CD4-positive, alpha-beta T cell treated with Interleukin-17A for 1 hour (primary cell): ENCODE measurements around the gene TPCN2.
A peak's percentile ranks its signal among the peaks of the same experiment; 100 is the strongest.

Experiments used
- DNase-seq: peaks from one replicate; pipeline ENCODE4 v3.0.0-alpha.2; 2020

TPCN2 gene

DNA sequence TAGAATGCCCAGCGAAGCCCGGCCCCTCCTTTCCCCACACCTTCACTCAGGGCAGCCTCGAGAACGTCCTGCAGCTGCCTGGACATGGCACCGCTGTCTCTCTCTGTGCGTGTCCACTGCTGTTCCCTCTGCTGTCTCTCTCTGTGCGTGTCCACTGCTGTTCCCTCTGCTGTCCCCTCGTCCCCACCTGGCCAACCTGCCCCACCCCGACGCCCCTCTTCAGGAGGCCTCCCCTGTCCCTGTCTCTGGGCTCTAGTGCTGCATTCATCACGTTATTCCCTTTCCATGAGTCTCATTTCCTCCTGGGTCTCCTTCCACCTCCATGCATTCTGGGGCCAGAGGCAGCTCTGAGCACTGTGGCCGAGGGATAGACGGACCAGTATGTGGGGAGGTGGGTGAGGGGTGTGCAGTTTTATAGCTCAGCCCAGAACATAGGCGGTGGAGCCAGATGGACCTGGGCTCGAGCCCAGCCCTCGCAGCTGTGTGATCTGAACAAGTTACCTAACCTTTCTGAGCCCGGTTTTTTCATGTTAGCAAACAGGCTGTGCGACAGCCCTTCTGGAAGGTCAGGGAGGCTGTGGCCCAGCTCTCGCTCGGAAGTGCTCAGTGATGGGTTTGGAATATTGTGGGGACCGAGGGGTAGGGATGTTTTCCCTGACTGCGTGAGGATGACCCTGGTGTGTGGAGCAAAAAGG, 65.1 kb downstream of the TPCN2 start:
- no peak for DNase-seq

- DNase-seq, result no peak
These were observed 65.6 kb downstream of the TPCN2 start for GRCh38 chr11:69114362-69114761.

GRCh38 chr11:69114811-69115523, 66.2 kb downstream of the TPCN2 start:
- DNase-seq, result no peak

- no peak for DNase-seq
These were observed 67.1 kb downstream of the TPCN2 start for GRCh38 chr11:69115586-69116560.

DNA sequence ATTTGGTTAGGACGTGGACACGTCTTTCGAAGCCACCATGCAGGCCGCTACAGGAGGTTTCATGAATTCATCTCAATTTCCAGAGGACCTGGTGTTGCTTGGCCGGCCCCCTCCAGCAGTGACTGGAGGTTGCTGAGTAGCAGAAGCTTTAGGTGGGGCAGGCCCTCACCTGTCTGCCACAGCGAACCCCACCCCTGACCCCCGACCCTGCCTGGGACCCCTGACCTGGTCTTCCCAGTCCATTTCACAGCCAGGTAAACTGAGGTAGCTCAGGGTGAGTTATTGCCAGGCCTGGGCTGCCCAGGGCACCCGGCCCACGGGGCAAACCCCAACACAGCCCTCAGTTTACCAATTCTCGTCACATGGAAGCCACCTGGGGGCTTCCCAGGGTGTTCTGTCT, 67.9 kb downstream of the TPCN2 start:
- no peak for DNase-seq

GRCh38 chr11:69119190-69119589, 70.5 kb downstream of the TPCN2 start:
- no peak for DNase-seq

DNA sequence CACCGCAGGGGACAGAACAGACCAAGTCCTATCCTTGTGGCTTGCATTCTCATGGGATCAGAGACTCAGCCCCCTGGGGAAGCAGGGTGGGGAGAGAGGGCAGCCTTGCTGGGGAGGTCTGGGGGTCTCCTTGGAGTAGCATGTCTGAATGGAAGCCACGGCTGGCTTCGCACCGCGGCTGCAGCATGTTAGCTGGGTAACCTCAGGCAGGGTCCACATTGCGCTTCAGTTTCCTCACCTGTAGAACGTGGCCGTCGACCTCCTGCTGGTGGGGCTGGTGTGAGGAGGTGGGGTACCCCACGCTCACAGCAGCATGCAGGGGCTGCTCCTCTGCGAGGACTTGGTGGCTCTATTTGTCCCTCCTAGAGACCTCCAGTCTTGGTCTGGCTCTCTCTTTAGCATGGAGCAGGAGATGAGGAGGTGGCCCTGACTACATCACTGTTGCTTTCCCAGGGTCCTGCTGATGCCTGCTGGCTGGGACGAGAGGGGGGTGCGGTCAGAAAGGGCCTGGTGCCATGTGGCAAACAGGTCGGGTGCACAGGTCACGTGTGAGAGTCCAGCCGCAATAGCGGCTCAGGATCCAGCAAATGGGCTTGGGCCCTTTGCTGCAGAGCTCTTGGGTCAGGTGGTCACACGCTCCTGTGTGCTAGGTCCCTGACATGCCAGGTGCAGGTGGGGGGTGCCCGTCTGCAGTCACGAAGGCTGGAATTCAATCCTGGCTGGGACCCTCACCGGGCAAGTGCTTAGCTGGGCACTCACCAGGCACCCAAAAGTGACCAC, 71.6 kb downstream of the TPCN2 start:
- DNase-seq, result no peak

DNA sequence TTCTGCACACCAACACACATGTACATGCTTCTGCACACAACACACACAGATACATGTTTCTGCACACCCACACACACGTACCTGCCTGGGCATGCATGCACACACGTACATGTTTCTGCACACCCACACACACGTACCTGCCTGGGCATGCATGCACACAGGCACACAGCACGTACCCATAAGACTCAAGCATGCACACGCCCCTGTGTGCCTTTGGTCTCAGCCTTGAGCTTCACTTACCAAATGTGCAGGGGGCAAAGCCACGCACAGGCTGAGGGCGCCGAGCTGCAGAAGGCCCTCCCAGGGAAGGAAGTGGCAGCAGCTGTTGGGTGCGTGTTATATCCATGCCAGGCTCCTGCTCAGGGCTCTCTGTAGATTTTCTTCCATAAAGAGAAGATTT, 72.3 kb downstream of the TPCN2 start:
- no peak for DNase-seq

DNA sequence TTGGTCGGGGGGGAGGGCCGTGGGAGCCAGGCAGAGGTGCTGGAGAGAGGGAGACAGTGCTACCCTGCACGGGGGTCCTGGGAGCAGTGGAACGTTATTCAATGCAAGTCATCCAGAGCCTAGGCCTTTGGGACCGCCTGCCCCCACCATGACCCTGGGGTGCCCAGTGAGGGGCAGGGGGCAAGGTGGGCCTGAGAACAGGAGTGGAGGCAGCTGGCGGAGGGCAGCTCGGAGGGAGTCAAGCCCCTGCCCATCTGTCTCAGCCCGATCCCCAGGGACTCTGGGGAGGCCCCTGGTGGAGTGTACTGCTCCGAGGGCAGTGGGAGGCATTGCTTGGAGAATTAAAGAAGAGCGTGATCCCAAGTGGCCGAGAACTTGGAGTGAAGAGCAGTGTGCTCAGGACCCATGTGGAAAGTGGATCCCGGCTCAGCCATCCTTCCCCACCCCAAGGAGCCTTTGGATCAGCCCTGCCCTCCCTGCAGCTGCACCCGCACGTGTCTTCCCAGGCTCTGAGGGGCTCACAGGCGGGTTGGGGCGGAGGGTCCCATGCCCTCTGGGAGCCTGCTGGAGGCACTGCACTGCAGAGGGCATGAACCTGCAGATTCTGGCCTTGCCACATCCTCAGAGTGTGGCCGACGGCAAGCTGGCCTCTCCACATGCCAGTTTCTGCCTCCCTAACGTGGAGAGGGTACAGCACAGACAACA, 73.0 kb downstream of the TPCN2 start:
- DNase-seq, result no peak

DNA sequence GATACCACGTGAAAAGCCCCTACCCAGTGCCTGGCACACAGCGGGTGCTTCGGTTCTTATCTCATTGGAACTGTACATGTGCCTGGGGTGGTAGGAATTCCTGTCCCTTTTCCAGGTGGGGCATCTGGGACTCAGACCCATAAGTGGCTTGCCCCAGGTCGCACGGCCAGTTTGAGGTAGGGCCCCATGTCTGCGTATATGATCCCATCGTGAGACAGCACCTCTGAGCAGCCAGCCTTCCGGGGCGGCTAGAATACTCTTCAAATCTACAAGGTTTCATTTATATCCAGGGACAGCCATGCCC, 73.5 kb downstream of the TPCN2 start:
- DNase-seq, result no peak

DNA sequence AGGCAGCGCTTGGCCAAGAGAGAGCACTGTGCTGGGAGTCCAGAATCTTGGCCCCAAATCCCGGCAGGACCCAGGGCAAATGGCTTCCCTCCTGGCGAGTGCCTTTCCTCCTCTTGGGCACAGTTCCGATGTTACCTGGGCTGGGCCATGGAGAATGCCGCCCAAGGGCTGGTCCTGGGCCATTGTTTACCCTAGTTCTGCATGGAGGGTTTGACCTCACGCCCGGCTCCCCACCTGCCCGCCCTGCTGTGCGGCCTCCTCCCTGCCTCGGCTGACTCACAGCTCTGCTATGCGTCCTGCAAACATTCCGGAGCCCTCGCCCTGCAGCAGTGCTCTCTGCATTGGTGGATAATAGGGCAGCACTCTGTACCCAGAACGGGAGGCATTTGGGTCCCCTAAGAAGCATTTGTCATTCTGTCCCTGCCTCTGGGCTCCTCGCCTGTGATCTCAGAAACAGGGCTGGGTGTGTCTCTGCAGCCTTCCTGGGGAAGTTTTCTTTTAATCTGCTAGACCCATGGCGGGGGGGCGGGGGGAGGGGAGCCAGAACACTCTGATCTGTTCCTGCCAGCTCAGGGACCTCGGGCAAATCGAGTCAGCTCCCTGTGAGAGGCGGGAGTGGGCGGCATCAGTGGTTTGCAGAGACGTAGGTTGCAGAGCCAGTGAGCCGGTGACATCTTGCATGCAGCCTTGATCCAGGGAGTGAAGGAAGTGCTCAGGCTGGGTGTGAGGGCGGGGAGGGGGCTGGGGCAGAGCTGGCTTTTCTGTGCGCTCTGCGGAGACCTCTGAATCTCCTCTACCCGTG, 74.1 kb downstream of the TPCN2 start:
- DNase-seq, result peak; percentile 51

DNA sequence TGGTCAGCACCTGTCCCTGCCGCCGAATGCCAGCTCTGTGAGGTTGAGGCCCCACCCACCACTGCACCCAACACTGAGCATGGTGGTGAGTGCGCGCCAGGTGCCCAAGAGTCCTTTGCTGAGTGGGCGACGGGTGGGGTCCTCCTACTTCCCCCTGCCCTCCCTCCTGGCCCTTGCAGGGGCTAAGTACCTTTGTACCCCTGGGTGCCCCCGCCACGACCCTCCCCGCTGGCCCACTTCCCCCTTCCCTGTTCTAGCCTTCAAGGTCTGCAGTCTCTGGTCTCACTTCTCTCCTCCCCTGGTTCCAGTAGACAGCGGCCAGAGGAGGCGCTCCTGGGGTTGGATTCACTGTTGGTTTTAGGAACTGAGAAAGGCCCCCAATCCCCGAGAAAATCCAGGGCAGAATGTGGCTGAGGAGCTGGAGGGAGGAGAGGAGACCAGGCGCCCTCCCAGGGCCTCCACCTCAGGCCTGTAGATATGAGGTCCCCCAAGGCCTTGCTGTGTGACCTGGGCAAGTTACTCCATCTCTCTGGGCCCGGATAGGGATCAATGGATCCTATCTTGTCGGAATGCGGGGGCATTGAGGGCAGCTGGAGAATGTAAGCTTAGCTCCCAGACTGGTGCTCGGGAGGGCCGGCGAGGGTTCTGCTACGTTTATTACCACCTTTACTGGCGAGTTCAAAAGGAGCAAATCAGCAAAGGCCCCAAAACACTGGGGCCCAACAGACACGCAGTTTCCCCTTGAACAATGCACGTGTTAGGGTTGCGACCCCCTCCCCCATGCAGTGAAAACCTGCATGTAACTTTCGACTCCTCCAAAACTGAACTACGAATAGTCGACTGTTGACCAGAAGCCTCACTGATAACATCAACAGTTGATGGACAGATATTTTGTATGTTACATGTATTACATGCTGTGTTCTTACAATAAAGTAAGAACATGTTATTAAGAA, 75.1 kb downstream of the TPCN2 start:
- DNase-seq, result no peak

GRCh38 chr11:69125861-69126260, 77.1 kb downstream of the TPCN2 start:
- no peak for DNase-seq

GRCh38 chr11:69126286-69126685, 77.6 kb downstream of the TPCN2 start:
- no peak for DNase-seq

DNA sequence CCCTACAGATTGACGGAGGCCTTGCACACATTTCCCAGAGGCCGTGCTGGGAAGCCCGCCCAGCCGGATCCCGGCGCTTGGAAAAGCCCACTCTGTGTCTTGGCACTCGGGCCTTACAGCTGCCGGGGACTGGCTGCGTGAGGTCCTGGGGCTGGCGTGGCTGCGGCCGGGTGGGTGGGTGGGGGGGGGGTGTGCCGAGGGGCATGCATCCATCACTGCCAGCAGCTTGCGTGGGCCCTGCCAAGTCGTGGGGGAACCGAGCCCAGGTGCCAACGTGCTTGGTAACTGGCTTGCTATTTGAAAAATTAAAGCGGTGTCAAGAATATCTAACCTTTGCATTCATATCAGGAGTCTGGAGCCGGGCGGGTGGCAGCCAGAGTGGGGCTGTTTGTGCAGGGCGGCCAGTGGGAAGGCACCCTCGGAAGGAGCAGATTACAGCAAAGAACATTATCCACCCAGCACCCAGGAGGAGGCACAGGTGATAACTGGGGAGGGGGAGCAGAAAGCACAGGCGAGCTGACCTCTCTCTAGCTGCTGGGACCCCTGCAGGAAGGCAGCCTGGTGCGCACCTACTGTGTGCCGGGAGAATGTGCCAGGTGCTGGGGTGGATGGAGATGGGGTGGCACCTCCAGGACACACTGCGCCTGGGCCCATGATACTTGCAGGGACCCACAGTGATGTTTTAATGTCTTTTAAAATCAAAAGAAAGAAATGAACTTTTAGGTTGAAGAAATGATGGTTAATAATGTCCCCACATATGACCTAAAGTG, 78.5 kb downstream of the TPCN2 start:
- no peak for DNase-seq

- DNase-seq, result no peak
These were observed 79.2 kb downstream of the TPCN2 start for GRCh38 chr11:69127884-69128283.

DNA sequence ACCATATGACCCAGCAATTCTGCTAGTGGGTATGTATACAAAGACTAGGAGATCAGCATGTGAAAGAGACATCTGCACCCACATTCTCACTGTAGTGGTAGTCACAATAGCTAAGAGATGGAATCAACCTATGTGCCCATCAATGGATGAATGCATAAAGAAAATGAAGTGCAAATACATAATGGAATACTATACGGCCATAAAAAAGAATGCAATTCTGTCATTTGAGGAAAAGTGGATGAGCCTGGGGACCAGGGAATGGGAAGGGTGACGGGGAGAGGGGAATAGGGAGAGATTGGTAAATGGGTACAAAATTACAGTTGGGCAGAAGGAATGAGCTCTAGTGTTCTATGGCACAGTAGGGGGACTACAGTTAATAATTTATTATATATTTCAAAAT, 80.3 kb downstream of the TPCN2 start:
- no peak for DNase-seq

DNA sequence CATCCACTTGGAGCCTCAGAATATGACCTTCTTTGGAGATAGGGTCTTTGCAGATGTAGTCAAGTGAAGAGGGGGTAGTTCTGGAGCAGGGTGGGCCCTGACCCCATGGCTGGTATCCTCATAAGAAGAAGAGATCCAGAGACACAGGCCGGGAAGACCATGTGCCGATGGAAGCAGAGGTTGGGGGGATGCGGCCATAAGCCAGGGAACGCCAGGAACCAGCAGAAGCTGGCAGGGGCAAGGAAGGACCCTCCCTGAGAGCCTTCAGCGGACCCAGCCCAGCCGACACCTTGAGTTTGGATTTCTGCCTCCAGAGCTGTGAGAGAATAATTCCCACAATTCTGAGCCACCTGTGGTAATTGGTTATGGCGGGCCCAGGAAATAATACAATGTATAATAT, 80.9 kb downstream of the TPCN2 start:
- DNase-seq, result no peak

- no peak for DNase-seq
These were observed 81.9 kb downstream of the TPCN2 start for GRCh38 chr11:69130654-69131053.
